Occipital lobe (tissue), 2 donors: Measurements from ENCODE around the gene TOR4A. TPM values are rescaled to one million over a fixed set of nuclear protein-coding genes. Genes with fewer than 3 reads are reported as not detected.

Source experiments
- DNase-seq: peaks from one replicate; lab custom pipeline; 2025; lab: John Stamatoyannopoulos, UW
- total RNA-seq: library from RNA; depleted of rRNA; stranded (reverse); fragments of >200 nt; gene quantifications from one replicate; pipeline ENCODE4 v1.2.3, GENCODE V29; 2014

The TOR4A gene
- total RNA-seq, 1 donor from 2014 or later = 0.31 TPM

DNA sequence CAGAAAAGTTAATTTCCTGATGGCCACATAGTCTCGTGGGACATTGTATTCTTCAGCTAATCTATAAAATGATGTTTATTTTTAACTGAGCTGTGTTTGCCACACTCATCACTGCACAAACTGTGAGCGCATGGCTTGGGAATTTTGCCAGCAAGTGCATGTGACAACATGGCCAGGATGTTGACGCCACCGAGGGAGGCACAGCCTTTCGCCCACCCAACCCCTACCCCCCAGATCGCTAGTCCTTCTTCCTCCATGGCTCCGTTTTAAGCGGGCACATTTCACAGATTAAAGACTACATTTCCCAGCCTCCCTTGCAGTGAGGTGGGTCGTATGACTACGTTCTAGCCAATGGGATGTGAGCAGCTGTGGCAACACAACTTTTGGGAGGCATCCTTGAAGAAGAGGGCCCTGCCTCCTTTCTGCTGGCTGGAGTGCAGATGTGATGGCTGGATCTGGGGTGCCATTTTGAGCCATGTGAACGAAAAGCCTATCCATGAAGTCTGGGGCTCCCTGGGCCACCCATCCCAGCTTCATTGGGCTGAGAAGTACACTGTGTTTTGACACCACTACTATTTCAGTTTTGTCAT, 16.7 kb downstream of the TOR4A start:
- no peak for DNase-seq

DNA sequence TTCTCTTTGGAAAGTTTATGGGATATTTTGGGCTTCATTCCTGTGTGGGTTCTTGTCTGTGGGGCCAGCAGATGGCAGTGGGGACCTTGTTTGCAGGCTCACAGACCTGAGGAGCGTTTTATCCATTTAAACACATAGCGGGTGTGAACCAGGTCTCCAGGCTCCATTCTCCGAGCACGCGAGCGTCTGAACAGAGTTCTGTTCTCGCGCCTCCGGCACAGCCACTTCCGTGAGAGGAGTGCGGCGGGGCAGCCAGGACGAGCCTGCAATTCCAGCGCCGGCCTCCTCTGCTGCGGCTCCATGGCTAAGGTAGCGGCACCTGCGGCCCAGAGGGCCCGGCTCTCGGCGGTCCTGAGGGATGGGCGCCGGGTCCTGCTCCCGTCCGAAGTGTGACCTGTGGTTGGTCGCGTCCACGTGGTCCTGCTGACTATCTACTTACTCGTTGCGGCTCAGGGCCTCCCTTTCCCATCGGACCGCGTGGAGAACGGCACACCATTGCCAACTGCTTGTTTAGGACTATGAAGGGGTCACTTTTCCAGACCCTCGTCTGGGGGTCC, 17.2 kb downstream of the TOR4A start:
- no peak for DNase-seq

DNA sequence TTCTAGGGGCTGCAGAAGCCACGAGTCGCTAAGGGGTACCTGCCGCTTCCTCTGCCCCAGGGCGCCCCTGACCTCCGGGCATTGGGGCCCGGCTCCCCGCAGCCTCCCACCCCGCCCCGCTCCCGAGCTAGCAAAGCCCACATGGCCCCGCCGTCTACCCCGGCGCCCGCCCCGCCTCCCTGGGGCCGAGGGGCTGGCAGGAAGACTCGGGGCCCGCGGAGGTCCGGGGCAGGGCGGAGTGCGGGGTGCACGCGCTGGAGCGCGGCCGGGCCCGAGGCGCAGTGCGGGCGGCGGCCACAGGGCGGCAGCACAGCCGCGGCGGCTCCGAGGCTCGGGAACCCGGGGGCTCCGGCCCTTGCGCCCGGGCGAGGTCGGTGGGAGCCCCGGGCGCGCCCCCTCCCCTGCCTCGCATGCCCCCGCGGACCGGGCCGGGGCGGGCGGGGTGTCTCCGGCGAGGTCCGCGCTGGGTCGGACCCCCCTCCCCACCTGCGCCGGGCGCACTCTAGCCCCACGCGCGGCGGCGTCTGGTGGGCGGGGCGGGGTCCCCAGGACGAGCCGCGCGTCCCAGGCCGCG, 17.8 kb downstream of the TOR4A start:
- no peak for DNase-seq

DNA sequence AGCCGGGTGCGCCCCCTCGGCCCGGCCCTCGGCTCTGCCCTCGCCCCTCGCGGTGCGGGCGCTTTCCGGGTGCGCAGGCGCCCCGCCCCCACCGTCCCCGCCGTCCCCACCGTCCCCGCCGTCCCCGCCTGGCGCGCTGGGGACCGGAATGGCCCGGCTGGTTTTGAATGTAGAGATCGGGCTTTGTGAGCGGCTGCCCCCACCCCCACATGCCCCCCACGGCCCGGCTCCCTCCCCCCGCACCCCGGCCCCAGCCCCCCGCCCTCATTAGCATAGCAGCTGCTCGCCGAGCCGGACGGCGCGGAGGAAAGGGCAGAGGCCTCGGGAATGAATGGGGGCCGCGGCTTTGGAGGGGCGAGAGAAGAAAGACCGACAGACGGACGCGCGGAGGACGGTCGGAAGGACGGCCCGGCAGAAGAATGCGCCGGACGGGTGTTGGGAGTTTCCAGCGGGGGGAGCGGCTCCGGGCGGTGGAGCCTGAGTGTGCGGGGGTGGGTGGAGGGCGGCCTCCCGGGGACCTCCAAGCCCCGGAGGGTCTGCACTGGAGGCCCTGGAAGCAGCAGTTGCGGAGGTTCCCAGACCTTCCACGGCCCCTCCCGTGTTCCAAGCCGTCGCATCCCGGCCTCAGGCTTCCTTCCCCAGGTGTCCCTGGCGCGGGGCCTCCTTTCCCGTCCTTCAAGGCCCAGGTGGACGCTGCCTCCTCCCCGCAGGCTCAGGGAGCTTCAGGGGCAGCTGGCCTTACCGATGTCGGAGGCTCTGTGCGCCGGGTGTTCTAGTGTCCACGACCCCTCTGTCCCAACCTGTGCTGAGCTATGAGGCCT, 18.5 kb downstream of the TOR4A start:
- no peak for DNase-seq

DNA sequence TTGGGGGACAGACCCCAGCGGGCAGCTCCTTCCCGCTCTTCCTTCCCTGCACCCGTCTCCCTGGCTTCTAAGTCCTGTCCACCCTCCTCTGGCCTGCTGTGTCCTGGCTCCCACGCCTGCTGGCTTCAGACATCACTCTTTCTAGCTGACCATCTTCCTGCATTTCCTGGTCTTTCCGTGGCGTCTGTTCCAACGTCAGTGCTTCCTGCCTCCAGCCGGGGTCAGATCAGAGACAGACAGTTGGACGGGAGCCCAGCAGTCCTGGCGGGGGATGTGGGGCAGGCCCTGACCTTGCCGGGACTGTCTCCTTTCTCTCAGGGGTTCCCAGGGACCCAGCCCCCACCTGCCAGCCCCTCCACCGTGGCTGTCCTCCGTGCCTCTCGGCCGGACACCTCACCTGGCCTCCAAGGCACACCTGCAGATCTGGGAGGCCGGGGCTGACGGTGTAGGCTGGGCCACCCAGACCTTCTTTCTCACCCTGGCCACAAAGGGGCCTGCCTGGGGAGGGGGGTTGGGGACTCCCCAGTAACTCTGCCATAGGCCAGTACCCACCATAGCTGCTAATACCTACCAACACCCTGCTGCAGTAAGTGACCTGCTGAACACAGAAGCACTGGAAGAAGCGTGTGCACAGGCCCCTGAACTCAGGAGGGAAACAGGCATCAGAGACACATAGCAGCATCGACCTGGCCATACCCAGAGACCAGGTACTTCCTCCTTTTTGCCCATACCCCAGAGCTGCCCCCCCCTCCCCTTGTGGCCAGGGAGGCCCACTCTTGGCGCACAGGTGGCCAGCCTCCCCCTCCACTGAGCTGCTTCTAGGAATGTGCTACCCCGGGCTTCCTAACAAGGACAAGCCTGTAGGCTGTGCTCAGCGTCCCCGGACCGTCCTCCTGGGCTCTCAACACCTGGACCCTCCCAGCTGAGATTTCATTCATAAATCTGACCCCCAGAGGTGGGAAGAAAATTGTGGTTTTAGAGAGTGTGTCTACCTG, 19.4 kb downstream of the TOR4A start:
- no peak for DNase-seq

DNA sequence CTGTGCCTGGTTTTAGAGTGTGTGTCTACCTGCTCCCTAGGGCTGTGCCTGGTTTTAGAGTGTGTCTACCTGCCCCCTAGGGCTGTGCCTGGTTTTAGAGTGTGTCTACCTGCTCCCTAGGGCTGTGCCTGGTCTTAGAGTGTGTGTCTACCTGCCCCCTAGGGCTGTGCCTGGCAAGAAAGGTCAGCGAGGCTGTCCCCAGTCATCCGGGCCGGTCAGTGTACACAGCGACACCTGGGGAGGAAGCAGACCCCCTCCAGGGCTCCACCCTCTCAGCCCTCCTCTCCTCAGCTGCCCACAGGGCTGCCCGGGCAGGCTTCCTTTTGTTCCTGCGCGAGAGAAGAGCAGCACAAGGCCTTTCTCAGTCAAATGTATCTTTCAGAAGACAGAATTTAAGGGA, 20.4 kb downstream of the TOR4A start:
- DNase-seq = no peak

DNA sequence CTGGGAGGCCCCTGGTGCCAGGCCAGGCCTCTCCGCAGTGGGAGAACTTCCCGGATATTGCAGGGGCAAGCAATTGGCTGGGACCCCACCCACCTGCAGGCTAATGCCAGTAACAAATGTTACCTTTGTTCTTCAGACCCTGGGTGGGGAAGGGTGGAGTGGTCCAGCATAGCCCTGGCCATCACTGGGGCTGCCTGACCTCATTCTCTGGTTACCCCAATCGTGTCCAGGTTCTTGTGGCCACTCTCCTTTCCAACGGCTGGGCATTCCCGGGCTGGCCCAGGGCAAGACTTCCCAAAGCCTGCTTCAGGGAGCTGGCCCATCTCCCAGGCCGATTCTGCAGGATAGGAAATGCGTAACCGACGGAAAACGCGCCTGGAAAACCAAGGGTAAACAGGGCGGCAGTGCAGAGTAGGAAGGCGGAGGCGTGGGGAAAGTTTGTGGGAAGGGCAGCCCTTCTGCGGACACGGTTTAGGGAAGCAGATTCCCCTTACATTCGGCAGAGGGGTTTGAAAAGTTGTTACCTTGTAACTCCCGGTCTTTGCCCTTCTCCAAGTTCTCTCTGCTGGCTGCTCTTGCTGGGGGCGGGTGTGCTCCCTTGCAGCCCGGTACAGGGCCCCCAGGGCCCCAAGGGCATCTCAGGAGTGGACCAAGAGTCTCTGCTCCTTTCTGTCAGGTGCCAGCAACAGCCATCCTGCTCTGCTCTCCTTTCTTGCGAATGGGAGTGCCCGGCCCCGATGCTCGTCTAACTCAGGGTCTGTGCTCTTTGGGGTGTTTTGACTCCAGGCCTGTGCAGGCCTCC, 21.1 kb downstream of the TOR4A start:
- no peak for DNase-seq

DNA sequence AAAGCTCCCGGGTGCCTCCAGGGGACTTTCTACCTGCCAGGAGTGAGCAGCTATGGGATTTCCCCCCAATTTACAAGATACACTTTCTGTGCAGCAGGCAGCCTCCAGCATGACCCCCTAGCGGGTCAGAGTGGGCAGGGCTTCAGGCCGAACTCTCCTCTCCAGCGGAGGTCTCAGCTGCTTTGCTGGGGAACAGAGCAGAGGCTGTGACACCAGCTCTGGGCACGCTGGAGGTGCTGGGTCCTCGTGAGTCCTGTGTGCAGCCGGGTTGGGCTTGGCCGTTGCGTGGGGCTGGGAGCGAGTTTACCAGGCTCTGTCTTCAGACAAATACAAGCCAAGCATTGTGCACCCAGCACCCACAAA, 21.7 kb downstream of the TOR4A start:
- no peak for DNase-seq

DNA sequence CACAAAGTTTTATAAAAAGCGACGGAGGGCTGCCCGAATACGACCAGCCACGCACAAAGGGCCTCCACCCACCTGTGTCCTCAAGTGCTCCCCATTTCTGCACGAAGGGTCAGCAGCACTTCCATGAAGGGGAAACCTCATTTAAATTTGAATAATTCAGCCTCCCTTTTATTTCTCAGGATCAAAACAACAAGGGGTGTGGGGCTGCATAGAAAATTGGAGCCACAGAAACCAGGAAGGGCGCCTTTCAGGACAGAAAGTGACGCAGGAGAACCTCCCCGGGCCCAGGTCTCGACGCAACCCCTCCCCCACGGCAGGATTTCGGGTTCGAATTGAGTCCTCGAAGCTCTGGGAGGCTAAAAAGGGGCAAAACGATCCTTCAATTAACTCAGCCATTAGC, 22.4 kb downstream of the TOR4A start:
- no peak for DNase-seq

DNA sequence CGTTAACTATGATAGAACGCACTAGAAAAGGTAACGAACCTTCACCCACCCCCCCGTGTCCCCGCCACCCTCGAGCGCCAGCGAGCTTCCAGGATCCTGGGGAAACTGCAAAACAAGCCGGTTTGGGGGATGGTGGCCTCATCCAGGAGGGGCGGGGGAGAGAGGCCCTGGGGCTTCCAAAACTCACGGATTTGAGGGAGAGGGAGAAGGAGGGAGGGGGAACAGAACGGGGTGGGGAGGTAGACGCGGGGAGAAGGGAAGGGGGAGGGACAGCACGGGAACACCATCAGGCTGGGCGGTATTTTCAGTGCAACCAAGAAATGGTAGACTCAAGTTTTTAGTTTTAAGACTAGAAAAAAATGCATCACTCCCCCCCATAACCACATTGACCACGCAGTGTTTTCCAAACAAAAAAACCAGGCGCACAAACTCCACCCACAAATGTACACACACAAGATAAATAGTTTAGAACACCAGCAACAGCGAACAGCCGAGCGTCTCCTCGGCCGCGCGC, 23.1 kb downstream of the TOR4A start:
- no peak for DNase-seq

DNA sequence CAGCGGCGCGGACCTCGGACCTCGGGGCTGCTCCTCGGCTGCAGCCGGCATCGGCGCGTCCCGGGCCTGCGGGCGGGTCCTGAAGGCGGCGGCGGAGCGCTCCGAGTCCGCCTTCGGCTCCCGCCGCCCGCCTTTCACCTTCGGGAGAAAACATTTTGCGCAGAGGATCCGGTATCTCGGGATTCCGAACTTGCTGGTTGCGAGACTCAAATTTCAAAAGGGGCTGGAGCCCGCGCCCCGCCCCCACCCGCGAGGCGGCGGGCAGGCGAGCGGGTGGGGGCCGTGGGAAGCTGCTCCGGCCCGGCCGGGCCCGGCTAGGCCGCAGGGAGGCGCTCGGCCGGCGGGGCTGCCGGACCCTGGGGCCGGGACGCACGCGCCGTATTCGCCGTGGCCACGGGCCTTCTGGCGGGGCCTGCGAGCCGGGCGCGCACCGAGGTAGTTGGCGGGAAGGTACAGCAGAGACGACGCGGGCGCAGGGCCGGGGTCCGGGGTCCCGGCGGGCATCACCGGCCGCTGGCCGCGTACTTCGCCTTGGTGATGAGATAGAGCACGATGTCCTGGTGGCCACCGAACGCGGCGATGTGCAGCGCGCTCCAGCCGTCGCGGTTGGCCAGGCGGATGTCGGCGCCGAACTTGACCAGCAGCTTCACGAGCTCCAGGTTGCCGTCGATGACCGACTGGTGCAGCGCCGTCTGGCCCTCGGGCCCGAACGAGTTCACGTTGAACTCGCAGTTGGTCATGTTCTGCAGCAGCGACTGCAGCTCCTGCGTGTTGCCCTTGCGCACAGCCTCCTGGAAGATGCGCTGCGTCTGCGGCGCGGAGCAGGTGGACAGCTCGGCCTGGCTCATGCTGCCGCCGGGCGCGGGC, 23.8 kb downstream of the TOR4A start:
- DNase-seq = no peak

DNA sequence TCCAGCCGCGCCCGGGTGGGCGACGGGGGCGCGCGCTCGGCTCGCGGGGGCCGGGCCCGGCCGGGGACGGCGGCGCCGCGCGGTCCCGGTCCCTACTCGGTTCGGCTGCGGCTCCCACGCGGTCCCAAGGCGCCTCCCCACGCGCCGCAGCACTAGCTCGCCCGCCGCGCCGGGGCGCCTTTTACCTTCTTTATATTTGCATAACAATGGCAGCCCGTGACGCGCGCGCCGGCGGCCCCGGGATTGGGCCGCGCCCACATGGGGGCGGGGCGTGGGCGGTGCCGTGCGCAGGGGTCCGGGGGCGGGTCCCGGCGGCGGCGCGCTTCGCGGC, 24.6 kb downstream of the TOR4A start, which contains the start of gene NRARP:
Gene NRARP (minus strand): TSS at position 154 of the 331 bp plus-strand sequence. CDS start 343 bp downstream, outside the sequence.
- DNase-seq = peak; percentile 78

DNA sequence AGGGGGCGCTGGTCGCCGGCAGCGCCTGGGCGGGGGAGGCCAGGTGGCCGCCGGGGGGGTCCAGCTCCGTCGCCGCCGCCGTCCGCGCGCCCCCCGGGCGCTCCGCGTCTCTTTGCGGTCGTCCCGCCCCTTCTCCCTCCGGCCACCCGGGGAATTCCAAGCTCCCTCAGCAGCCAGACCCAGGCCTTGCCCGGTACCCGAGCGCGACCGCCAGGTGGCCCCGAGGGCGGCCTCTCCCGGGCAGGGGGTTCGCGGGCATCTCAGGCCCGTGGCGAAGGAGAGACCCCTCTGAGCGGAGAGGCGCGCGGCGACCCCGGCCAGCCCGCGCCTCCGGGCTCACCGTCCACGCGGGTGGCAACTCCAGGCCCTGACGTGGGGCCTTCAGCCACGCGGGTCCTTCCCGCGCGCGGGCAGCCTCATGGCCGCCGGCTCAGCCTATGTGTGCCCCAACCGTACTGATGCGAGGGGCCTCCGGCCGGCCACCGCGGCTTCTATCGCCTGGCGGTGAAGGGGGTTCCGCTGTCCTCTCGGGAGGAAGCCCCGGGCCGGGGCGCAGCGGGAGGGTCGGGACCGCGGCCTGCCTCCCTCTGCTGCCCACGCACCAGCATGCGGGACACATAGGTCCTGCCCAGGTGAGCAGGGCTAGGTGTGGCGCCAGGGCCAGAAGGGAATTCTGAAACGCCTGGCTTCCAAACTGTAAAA, 25.1 kb downstream of the TOR4A start:
- DNase-seq = no peak

DNA sequence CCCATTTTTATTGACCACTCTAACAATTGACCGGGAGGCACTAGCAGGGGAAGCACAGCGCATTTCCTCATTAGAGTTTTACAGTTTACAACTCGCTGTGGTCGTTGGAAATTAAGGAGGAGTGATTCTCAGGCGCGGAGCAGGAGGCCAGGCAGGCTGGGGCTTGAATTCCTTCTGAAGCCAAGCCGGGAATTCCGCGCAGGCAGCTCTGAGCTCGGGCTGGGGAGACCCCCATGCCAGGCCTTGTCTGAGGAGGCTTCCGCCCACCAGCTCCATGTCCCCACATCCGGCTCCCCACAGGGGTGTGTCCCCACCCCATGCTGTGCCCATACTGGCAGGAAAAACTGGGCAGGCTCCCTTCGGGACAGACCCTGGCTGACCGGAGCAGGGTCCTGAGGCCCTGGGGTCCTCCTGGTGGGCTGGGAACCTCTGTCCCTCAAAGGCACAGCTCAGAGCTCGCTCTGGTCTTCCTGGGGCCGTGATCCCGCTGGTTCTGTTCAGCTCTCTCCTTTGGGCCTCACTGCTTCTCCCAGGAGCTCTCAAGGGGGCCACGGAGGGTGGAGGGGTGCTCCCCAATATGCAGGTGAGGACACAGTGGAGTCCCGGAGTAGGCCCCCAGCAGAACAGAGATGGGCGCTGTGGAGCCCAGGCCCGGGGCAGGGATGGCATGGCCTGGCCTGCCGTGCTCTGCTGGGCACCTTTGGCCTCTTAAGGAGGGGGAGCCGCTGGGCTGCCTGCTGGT, 25.8 kb downstream of the TOR4A start:
- DNase-seq = no peak

DNA sequence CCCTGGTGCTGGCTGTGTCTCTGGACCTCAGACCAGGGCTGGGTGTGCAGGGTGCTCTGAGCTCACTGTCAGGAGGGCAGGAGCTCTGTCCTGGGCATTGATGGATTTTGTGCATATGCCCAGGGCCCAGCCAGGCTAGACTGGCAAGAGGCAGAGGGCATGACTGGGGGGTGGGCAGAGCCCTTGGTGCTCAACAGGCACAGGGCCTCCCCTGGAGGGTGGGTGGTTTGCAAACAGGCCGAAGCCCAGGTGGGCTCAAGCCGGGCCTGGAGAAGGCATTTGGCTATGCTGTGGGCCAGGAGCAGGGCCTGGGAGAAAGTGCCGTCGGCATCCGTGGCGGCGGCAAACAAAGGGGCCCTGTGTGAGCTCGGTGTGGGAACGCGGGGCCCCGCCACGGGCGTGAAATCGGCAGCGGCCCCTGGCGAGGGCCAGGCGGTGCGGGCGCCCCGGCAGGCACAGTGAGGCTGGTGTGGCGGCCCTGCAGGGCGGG, 26.4 kb downstream of the TOR4A start:
- no peak for DNase-seq

DNA sequence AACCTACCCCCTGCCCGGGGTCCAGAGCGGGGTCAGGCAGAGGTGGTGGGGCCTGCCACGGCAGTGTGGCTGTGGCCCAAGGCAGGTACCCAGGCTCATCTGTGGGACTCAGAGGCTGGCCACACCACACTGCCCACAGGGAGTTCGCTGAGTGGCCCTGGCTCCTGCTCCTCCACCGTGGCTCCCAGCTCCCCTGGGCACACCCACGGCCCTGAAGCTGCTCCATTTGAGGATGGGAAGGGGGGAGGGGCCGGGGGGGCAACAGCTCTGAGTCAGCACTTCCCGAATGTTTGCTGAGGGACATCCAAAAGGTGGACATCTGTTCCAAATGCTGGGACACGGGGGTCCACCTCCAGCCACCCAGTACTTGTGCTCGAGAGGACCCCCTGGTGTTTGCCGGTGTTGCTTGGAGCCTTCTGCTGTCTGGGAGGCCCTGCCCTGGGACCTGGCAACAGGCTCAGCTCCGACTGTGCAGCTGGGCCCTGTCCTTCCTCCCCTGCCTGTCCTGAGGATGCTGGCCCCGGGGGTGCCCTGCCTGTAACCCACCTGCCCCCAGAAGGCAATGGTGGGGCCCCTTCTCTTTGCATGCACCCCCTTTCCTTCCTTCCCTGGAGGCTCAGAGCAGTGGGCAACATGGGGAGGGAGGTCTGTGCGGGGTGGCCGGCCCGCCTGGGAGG, 27.0 kb downstream of the TOR4A start:
- no peak for DNase-seq
